Subcutaneous adipose tissue (tissue), 4 donors: ENCODE measurements around the gene TMCC3. TPM values are rescaled to one million over a fixed set of nuclear protein-coding genes. Genes with fewer than 3 reads are reported as not detected.

Source experiments
- CTCF ChIP-seq: fragments of 450-650 bp; IDR thresholded peaks from one replicate; pipeline ENCODE4 v1.5.1; 2016; ENCODE audit warnings: low read depth, mild to moderate bottlenecking, control low read depth, antibody characterized with exemption, moderate library complexity
- total RNA-seq, 4 donors: library from RNA; depleted of rRNA; stranded (reverse); fragments of >200 nt; gene quantifications; one replicate each; pipeline ENCODE4 v1.1.0, GENCODE V29; 2016

The TMCC3 gene
- total RNA-seq, 4 donors from 2014 or later = 9.9 to 44.8 (median 17.2) TPM

GRCh38 chr12:94588346-94588745, 62.0 kb downstream of the TMCC3 start:
- no peak for TF ChIP-seq CTCF

- no peak for TF ChIP-seq CTCF
Measured at GRCh38 chr12:94587266-94588241, 62.8 kb downstream of the TMCC3 start.

GRCh38 chr12:94586589-94587259, 63.6 kb downstream of the TMCC3 start:
- no peak for TF ChIP-seq CTCF

GRCh38 chr12:94585626-94586025, 64.7 kb downstream of the TMCC3 start:
- no peak for TF ChIP-seq CTCF

- TF ChIP-seq CTCF = no peak
Measured at GRCh38 chr12:94584377-94584776, 66.0 kb downstream of the TMCC3 start.

GRCh38 chr12:94582591-94582990, 67.8 kb downstream of the TMCC3 start:
- TF ChIP-seq CTCF = no peak
